Liver (tissue), 9 donors: ENCODE results near the gene RIOK1. TPM values are rescaled to one million over a fixed set of nuclear protein-coding genes. Genes with fewer than 3 reads are reported as not detected.

Experiments used
- DNase-seq: peaks from one replicate; pipeline ENCODE4 v3.0.0-alpha.2; 2017; ENCODE audit warnings: low spot score
- H3K27ac ChIP-seq, 2 donors: one replicate each; pipeline ENCODE4 v1.7.0; 2013; ENCODE audit warnings: inconsistent platforms in 2 of 2, low read length in 2 of 2, control low read depth in 1 of 2, low read depth in 1 of 2, mild to moderate bottlenecking in 1 of 2
- H3K27me3 ChIP-seq, 4 donors: one replicate each; pipeline versions ENCODE4 v1.6.1 to v1.7.0; 2013; ENCODE audit warnings: low read length in 3 of 4, inconsistent platforms in 1 of 4, mild to moderate bottlenecking in 1 of 4, moderate library complexity in 1 of 4; ENCODE audit not compliant: control insufficient read depth in 4 of 4, insufficient read depth in 4 of 4
- H3K36me3 ChIP-seq, 4 donors: one replicate each; pipeline versions ENCODE4 v1.6.1 to v1.7.0; 2013; ENCODE audit warnings: low read length in 3 of 4, mild to moderate bottlenecking in 3 of 4, low read depth in 1 of 4, moderate library complexity in 1 of 4; ENCODE audit not compliant: control insufficient read depth in 4 of 4, insufficient read depth in 3 of 4
- H3K4me1 ChIP-seq, 4 donors: one replicate each; pipeline versions ENCODE4 v1.6.1 to v1.7.0; 2013; ENCODE audit warnings: low read length in 3 of 4, mild to moderate bottlenecking in 3 of 4, moderate library complexity in 1 of 4; ENCODE audit not compliant: control insufficient read depth in 4 of 4, insufficient read depth in 4 of 4
- H3K4me3 ChIP-seq, 3 donors: one replicate each; pipeline versions ENCODE4 v1.6.1 to v1.7.0; 2013; ENCODE audit warnings: low read length in 3 of 3, control low read depth in 1 of 3, low read depth in 1 of 3, mild to moderate bottlenecking in 1 of 3
- H3K9ac ChIP-seq, 2 donors: one replicate each; pipeline ENCODE4 v1.7.0; 2013; ENCODE audit warnings: low read length in 2 of 2, mild to moderate bottlenecking in 2 of 2, moderate library complexity in 2 of 2, control low read depth in 1 of 2, low read depth in 1 of 2
- H3K9me3 ChIP-seq, 4 donors: one replicate each; pipeline versions ENCODE4 v1.6.1 to v1.7.0; 2013; ENCODE audit warnings: low read length in 3 of 4; ENCODE audit not compliant: control insufficient read depth in 4 of 4
- ATF3 ChIP-seq: IDR thresholded peaks from 2 replicates; pipeline ENCODE4 v1.6.1; 2016; ENCODE audit warnings: antibody characterized with exemption
- CTCF ChIP-seq: fragments of 150-350 bp; IDR thresholded peaks from 2 replicates; pipeline ENCODE4 v1.5.1; 2017; ENCODE audit warnings: improper control_type of control experiment, low read depth, low read length; ENCODE audit not compliant: missing input control
- EGR1 ChIP-seq, 2 donors: IDR thresholded peaks; 2 replicates each; pipeline ENCODE4 v1.6.1; 2016 to 2018; ENCODE audit warnings: antibody characterized with exemption in 2 of 2, low read depth in 2 of 2
- FOXA2 ChIP-seq: IDR thresholded peaks from 2 replicates; pipeline ENCODE4 v1.6.1; 2016; ENCODE audit warnings: antibody characterized with exemption
- GABPA ChIP-seq, 2 donors: IDR thresholded peaks in 1 of 2; conservative IDR thresholded peaks in 1 of 2; 2 replicates each; pipeline ENCODE4 v1.6.1; 2016; ENCODE audit warnings: antibody characterized with exemption in 2 of 2, mild to moderate bottlenecking in 1 of 2, moderate library complexity in 1 of 2
- HNF4A ChIP-seq, 2 donors: conservative IDR thresholded peaks; 2 replicates each; pipeline ENCODE4 v1.6.1; 2016; ENCODE audit warnings: antibody characterized with exemption in 2 of 2, mild to moderate bottlenecking in 2 of 2
- HNF4G ChIP-seq: IDR thresholded peaks from 2 replicates; pipeline ENCODE4 v1.6.1; 2016; ENCODE audit warnings: antibody characterized with exemption
- JUND ChIP-seq, 2 donors: IDR thresholded peaks; 2 replicates each; pipeline ENCODE4 v1.6.1; 2016; ENCODE audit warnings: antibody characterized with exemption in 2 of 2
- MAX ChIP-seq: IDR thresholded peaks from 2 replicates; pipeline ENCODE4 v1.6.1; 2016; ENCODE audit warnings: antibody characterized with exemption
- REST ChIP-seq: IDR thresholded peaks from 2 replicates; pipeline ENCODE4 v1.6.1; 2016; ENCODE audit warnings: antibody characterized with exemption, mild to moderate bottlenecking
- RXRA ChIP-seq, 2 donors: IDR thresholded peaks; 2 replicates each; pipeline ENCODE4 v1.6.1; 2017 to 2018; ENCODE audit warnings: antibody characterized with exemption in 2 of 2, mild to moderate bottlenecking in 1 of 2
- SP1 ChIP-seq: IDR thresholded peaks from 2 replicates; pipeline ENCODE4 v1.6.1; 2018; ENCODE audit warnings: antibody characterized with exemption, mild to moderate bottlenecking
- WGBS: extraction: QIAGEN DNeasy Blood & Tissue Kit; methylation state at CpG from one replicate; pipeline ENCODE4 v1.1.7; 2013; 5-methylcytosine and 5-hydroxymethylcytosine counted together
- polyA plus RNA-seq, 2 donors: library from polyadenylated mRNA; stranded (reverse) in 1 of 2; unstranded in 1 of 2; fragments of 200-250 nt in 1 of 2; fragments of >200 nt in 1 of 2; fragmentation: Nextera tagmentation in 1 of 2; extraction: Ambion mirVana in 1 of 2; gene quantifications; one replicate each; pipeline versions ENCODE4 v1.2.1 to v1.2.3, GENCODE V29; 2013 to 2015
- total RNA-seq, 2 donors: library from RNA; depleted of rRNA; stranded (reverse); fragments of >200 nt; gene quantifications; one replicate each; pipeline ENCODE4 v1.2.3, GENCODE V29; 2014
- donor health status: healthy.
- donor health status: healthy.
- donor health status: healthy.
- donor health status: healthy.
- donor health status: healthy.

The RIOK1 gene
- total and polyA plus RNA-seq, 4 donors = 4.8 to 10.0 (median 6.6) TPM

GRCh38 chr6:7463785-7464184 lies 74.2 kb downstream of the RIOK1 start (continued):
- TF ChIP-seq REST (no peak), JUND (IDR thresholded peaks at IDR 0.05) (no peak)

- TF ChIP-seq MAX (no peak), RXRA (IDR thresholded peaks at IDR 0.05) (no peak), HNF4G (no peak), ATF3 (no peak), FOXA2 (no peak), GABPA (IDR thresholded peaks at IDR 0.05 in 1 of 2, conservative IDR thresholded peaks at IDR 0.05 in 1 of 2) (no peak), HNF4A (conservative IDR thresholded peaks at IDR 0.05) (no peak), CTCF (no peak), EGR1 (IDR thresholded peaks at IDR 0.05; ENCODE audit: low read depth in 2 of 2) (no peak), SP1 (no peak), REST (no peak)
- no peaks in the 10 kb centered on the region for H3K36me3 ChIP-seq
- H3K4me3 ChIP-seq = no peak overlapping the region
- no peak for DNase-seq
- no peak overlapping the region for H3K9ac ChIP-seq
- no peak overlapping the region for H3K27ac ChIP-seq
- H3K4me1 ChIP-seq = no peaks in the 10 kb centered on the region
- WGBS = 64% methylated on average over 13 of the region's 13 CpGs
- no peaks in the 10 kb centered on the region for H3K27me3 ChIP-seq
- no peaks in the 10 kb centered on the region for H3K9me3 ChIP-seq
Observed at GRCh38 chr6:7467007-7467897, 77.6 kb downstream of the RIOK1 start.

Other genes starting within 250 kb of the RIOK1 start
- gene SSR1, start 76.6 kb upstream of the RIOK1 start, total RNA-seq = 100 to 1,000 TPM in 1 of 2 donors, 10 to 100 TPM in 1; 60.2 to 115 TPM
- gene SSR1, start 76.6 kb upstream of the RIOK1 start, polyA plus RNA-seq = 10 to 100 TPM; 43.6 to 99.5 TPM
- gene CAGE1, start 66 bp upstream of the RIOK1 start, total RNA-seq = under 1 TPM in 1 of 2 donors, not detected in 1; 0.08 TPM
- not detected for gene CAGE1, start 66 bp upstream of the RIOK1 start, polyA plus RNA-seq
- 10 to 100 TPM; 41.2 to 74.7 TPM for gene DSP, start 151.9 kb downstream of the RIOK1 start, total RNA-seq
- gene DSP, start 151.9 kb downstream of the RIOK1 start, polyA plus RNA-seq = 10 to 100 TPM; 25.0 to 27.1 TPM
- 1 to 10 TPM; 8.5 to 9.7 TPM for gene SNRNP48, start 200.4 kb downstream of the RIOK1 start, total RNA-seq
- 1 to 10 TPM; 5.0 to 8.3 TPM for gene SNRNP48, start 200.4 kb downstream of the RIOK1 start, polyA plus RNA-seq